HCT116 (cell line): Measurements from ENCODE around the gene KRTAP1-5. TPM values are rescaled to one million over a fixed set of nuclear protein-coding genes. Genes with fewer than 3 reads are reported as not detected.

Source experiments
- ATAC-seq: fragments of 200-7000 bp; cut with Tn5 transposase; 2 replicates; pipeline ENCODE4 v1.9.1; 2020; ENCODE audit warnings: mild to moderate bottlenecking, moderate library complexity
- BruUV-seq: library from RNA; stranded (reverse); fragments of 400-500 nt; replicated peaks from 2 replicates; lab custom pipeline; 2021; lab: Mats Ljungman, UMichigan
- CTCF ChIA-PET: fragments of 300-600 bp; sonication (Branson Sonifier 250); formaldehyde crosslinking; loops from one replicate; lab custom pipeline; 2021; ENCODE audit warnings: antibody characterized with exemption; lab: Charles Lee
- POLR2A ChIA-PET: fragments of 300-600, 350-600 bp; sonication (Branson Sonifier 250); formaldehyde crosslinking; loops from one replicate; lab custom pipeline; 2021; ENCODE audit warnings: antibody characterized with exemption; lab: Charles Lee
- RAD21 ChIA-PET, 2 experiments: fragments of 300-600 bp; sonication (Branson Sonifier 250); formaldehyde crosslinking; loops; one replicate each; lab custom pipeline; 2023; ENCODE audit warnings: low total read pairs in 2 of 2; ENCODE audit not compliant: uncharacterized antibody in 2 of 2, unreplicated experiment in 2 of 2, low non-redundant PET in 1 of 2; lab: Charles Lee
- DNase-seq: peaks from one replicate; pipeline ENCODE4 v3.0.0-alpha.2; 2010; ENCODE audit warnings: low read depth, low spot score
- H2AFZ ChIP-seq: fragments of 200-600 bp; shearing (Covaris generic), sonication (generic); 2 replicates; pipeline ENCODE4 v1.6.1; 2017; ENCODE audit warnings: low read depth, mixed run types, mixed read lengths, antibody characterized with exemption, low read length; ENCODE audit not compliant: poor library complexity, severe bottlenecking
- H3K27ac ChIP-seq: 2 replicates; pipeline ENCODE4 v1.5.1; 2012; ENCODE audit warnings: low read depth, low read length
- H3K27me3 ChIP-seq: fragments of 200-600 bp; sonication (generic); 2 replicates; pipeline ENCODE4 v1.6.1; 2016; ENCODE audit warnings: mixed run types, low read length, mixed read lengths; ENCODE audit not compliant: insufficient read depth
- H3K36me3 ChIP-seq, 2 experiments: fragments of 200-500 bp in 1 of 2; fragments of 200-600 bp in 1 of 2; sonication (Bioruptor generic) in 1 of 2; sonication (generic) in 1 of 2; 2 replicates each; pipeline versions ENCODE4 v1.5.1 to v1.6.1; 2014 to 2016; ENCODE audit warnings: low read length in 2 of 2, inconsistent platforms in 1 of 2, mixed read lengths in 1 of 2, mixed run types in 1 of 2; ENCODE audit not compliant: insufficient read depth in 2 of 2, control insufficient read depth in 1 of 2
- H3K4me1 ChIP-seq, 2 experiments: fragments of 200-600 bp in 1 of 2; sonication (generic) in 1 of 2; 2 replicates each; pipeline versions ENCODE4 v1.5.1 to v1.6.1; 2012 to 2017; ENCODE audit warnings: low read length in 2 of 2, inconsistent platforms in 1 of 2, mild to moderate bottlenecking in 1 of 2, mixed read lengths in 1 of 2, mixed run types in 1 of 2, moderate library complexity in 1 of 2; ENCODE audit not compliant: insufficient read depth in 2 of 2, control insufficient read depth in 1 of 2
- H3K4me2 ChIP-seq: fragments of 200-600 bp; sonication (generic); 2 replicates; pipeline ENCODE4 v1.6.1; 2017; ENCODE audit warnings: mixed run types, low read length, mixed read lengths
- H3K4me3 ChIP-seq, 2 experiments: fragments of 200-600 bp in 1 of 2; sonication (generic) in 1 of 2; replicated peaks in 1 of 2; 2 replicates each; pipeline ENCODE4 v1.5.1; 2011 to 2016; ENCODE audit warnings: low read length in 2 of 2, control low read depth in 1 of 2, low read depth in 1 of 2, mild to moderate bottlenecking in 1 of 2, mixed read lengths in 1 of 2, mixed run types in 1 of 2
- H3K79me2 ChIP-seq: fragments of 200-600 bp; sonication (generic); 2 replicates; pipeline ENCODE4 v1.6.1; 2017; ENCODE audit warnings: mild to moderate bottlenecking, mixed run types, low read length, moderate library complexity, mixed read lengths; ENCODE audit not compliant: insufficient read depth
- H3K9ac ChIP-seq: fragments of 200-600 bp; sonication (generic); 2 replicates; pipeline ENCODE4 v1.6.1; 2016; ENCODE audit warnings: low read length, mixed read lengths
- H3K9me2 ChIP-seq: fragments of 200-600 bp; sonication (generic), shearing (Covaris generic); 2 replicates; pipeline ENCODE4 v1.6.1; 2017; ENCODE audit warnings: mixed run types, mild to moderate bottlenecking, moderate library complexity; ENCODE audit not compliant: insufficient read depth
- H3K9me3 ChIP-seq, 2 experiments: fragments of 200-500 bp in 1 of 2; fragments of 200-600 bp in 1 of 2; sonication (Bioruptor generic) in 1 of 2; sonication (generic) in 1 of 2; 2 replicates each; pipeline ENCODE4 v1.6.1; 2014 to 2017; ENCODE audit warnings: low read length in 2 of 2, mixed read lengths in 2 of 2, inconsistent platforms in 1 of 2, low read depth in 1 of 2, mild to moderate bottlenecking in 1 of 2, mixed run types in 1 of 2, moderate library complexity in 1 of 2; ENCODE audit not compliant: control insufficient read depth in 1 of 2, insufficient read depth in 1 of 2
- H4K20me1 ChIP-seq: fragments of 200-600 bp; sonication (generic), shearing (Covaris generic); 2 replicates; pipeline ENCODE4 v1.6.1; 2017; ENCODE audit warnings: mixed run types, mild to moderate bottlenecking, moderate library complexity; ENCODE audit not compliant: insufficient read depth
- CBX3 ChIP-seq: IDR thresholded peaks from 2 replicates; pipeline ENCODE4 v1.6.1; 2012; ENCODE audit warnings: low read depth
- CEBPB ChIP-seq: IDR thresholded peaks from 2 replicates; pipeline ENCODE4 v1.6.1; 2012; ENCODE audit warnings: low read depth
- EGR1 ChIP-seq: IDR thresholded peaks from 2 replicates; pipeline ENCODE4 v1.6.1; 2012; ENCODE audit warnings: low read depth
- ELF1 ChIP-seq: IDR thresholded peaks from 2 replicates; pipeline ENCODE4 v1.6.1; 2012; ENCODE audit warnings: low read depth, borderline replicate concordance
- EZH2phosphoT487 ChIP-seq: fragments of 200-600 bp; IDR thresholded peaks from 2 replicates; pipeline ENCODE4 v1.6.1; 2018; ENCODE audit warnings: antibody characterized with exemption, borderline replicate concordance
- FOSL1 ChIP-seq: IDR thresholded peaks from 2 replicates; pipeline ENCODE4 v1.6.1; 2012; ENCODE audit warnings: low read depth
- TCF7L2 ChIP-seq: IDR thresholded peaks from 2 replicates; pipeline ENCODE4 v1.7.0; 2011; ENCODE audit warnings: borderline replicate concordance, inconsistent platforms; ENCODE audit not compliant: insufficient read depth, insufficient read length; ENCODE audit errors: extremely low read depth
- ZNF274 ChIP-seq: fragments of 200-500 bp; sonication (Bioruptor generic); IDR thresholded peaks from 2 replicates; pipeline ENCODE4 v1.6.1; 2014; ENCODE audit warnings: mild to moderate bottlenecking, low read depth, low read length, inconsistent platforms
- intact Hi-C: fragments of 100-400 bp; cut with micrococcal nuclease; formaldehyde crosslinking; loops from 2 replicates; pipeline ENCODE4 v1.10.0; 2022
- total RNA-seq: library from RNA; stranded (reverse); gene quantifications from one replicate; pipeline ENCODE4 v1.2.1, GENCODE V29; 2021; ENCODE audit not compliant: unreplicated experiment
- TF ChIP-seq, protein P1 (sequence below): IDR thresholded peaks from 2 replicates; pipeline ENCODE4 v1.6.1; 2011; ENCODE audit warnings: mild to moderate bottlenecking, low read length, moderate library complexity; ENCODE audit not compliant: insufficient replicate concordance; ENCODE audit errors: extremely low read depth
- TF ChIP-seq, protein P2 (sequence below): IDR thresholded peaks from 2 replicates; pipeline ENCODE4 v1.6.1; 2012
- TF ChIP-seq, protein P3 (sequence below): IDR thresholded peaks from 2 replicates; pipeline ENCODE4 v1.6.1; 2012

The KRTAP1-5 gene
- total RNA-seq, 1 experiment from 2014 or later, result not detected

DNA sequence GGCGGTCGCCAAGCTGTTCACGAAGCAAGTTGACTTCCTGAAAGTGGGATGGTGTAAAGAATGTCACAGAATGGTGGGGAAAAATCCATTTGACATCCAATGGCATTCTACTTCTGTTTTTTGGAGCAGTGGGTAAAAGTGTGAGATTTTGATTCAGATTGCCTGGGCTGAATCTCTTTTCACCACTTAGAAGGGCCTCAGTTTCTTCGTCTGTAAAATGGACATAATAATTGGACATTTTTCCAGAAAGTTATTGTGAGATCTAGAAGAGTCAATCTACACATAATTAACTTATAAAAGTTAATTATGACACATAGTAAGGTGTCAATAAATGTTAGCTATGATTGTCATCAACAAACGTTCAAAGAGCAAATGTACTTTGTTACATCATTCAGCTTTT, 45.9 kb downstream of the KRTAP1-5 start:
- TF ChIP-seq TCF7L2, result no peak
- no peak for TF ChIP-seq FOSL1
- no peak for TF ChIP-seq ZNF274
- TF ChIP-seq, protein P1, sequence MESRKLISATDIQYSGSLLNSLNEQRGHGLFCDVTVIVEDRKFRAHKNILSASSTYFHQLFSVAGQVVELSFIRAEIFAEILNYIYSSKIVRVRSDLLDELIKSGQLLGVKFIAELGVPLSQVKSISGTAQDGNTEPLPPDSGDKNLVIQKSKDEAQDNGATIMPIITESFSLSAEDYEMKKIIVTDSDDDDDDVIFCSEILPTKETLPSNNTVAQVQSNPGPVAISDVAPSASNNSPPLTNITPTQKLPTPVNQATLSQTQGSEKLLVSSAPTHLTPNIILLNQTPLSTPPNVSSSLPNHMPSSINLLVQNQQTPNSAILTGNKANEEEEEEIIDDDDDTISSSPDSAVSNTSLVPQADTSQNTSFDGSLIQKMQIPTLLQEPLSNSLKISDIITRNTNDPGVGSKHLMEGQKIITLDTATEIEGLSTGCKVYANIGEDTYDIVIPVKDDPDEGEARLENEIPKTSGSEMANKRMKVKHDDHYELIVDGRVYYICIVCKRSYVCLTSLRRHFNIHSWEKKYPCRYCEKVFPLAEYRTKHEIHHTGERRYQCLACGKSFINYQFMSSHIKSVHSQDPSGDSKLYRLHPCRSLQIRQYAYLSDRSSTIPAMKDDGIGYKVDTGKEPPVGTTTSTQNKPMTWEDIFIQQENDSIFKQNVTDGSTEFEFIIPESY, result no peak
- no peak for TF ChIP-seq ELF1
- TF ChIP-seq CEBPB, result no peak
- TF ChIP-seq EGR1, result no peak
- TF ChIP-seq, protein P2, sequence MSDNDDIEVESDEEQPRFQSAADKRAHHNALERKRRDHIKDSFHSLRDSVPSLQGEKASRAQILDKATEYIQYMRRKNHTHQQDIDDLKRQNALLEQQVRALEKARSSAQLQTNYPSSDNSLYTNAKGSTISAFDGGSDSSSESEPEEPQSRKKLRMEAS, result no peak
- TF ChIP-seq, protein P3, sequence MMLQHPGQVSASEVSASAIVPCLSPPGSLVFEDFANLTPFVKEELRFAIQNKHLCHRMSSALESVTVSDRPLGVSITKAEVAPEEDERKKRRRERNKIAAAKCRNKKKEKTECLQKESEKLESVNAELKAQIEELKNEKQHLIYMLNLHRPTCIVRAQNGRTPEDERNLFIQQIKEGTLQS, result no peak
- TF ChIP-seq CBX3, result no peak
- TF ChIP-seq EZH2phosphoT487, result no peak
- no TSS peak for BruUV-seq
- Histone ChIP-seq H3K9ac (no peak overlapping the region), H3K4me1 (peaks cover 4% of the 10 kb centered on the region in 2 experiments; a peak in 3 of 4 replicates), H3K79me2 (no peaks in the 10 kb centered on the region), H2AFZ (peak overlapping the region; percentile 48), H3K36me3 (no peaks in the 10 kb centered on the region), H3K27ac (no peak overlapping the region), H3K4me2 (no peak overlapping the region), H4K20me1 (no peaks in the 10 kb centered on the region), H3K9me3 (no peaks in the 10 kb centered on the region), H3K27me3 (no peaks in the 10 kb centered on the region), H3K9me2 (no peaks in the 10 kb centered on the region), H3K4me3 (no peak overlapping the region)
- RAD21 ChIA-PET, result no interaction called here
- POLR2A ChIA-PET, result no interaction called here
- CTCF ChIA-PET, result no interaction called here
- intact Hi-C loops, result no loop called here
- ATAC-seq, result no peak
- DNase-seq, result no peak
